HEK293 (cell line): ENCODE measurements around the gene MECR.

Source experiments
- CTCF ChIA-PET: fragments of 350-600 bp; formaldehyde crosslinking; extraction: SDS; loops from one replicate; lab custom pipeline; 2021; ENCODE audit warnings: antibody characterized with exemption; lab: Yijun Ruan, JAX
- POLR2A ChIA-PET: fragments of 300-600 bp; formaldehyde crosslinking; extraction: SDS; loops from one replicate; lab custom pipeline; 2020; ENCODE audit warnings: antibody characterized with exemption, inconsistent platforms; lab: Yijun Ruan, JAX
- H3K27ac ChIP-seq: fragments of 200-500 bp; sonication (Bioruptor generic); 2 replicates; pipeline ENCODE4 v1.5.1; 2014; ENCODE audit warnings: low read depth, low read length, control low read depth, inconsistent platforms; ENCODE audit errors: extremely low read depth
- H3K36me3 ChIP-seq, 2 experiments: fragments of 200-500 bp in 1 of 2; sonication (Bioruptor generic) in 1 of 2; 1 replicate in 1 of 2; 2 replicates in 1 of 2; pipeline ENCODE4 v1.5.1; 2014 to 2017; ENCODE audit warnings: inconsistent platforms in 2 of 2, low read length in 2 of 2; ENCODE audit not compliant: control insufficient read depth in 2 of 2, insufficient read depth in 1 of 2
- H3K4me1 ChIP-seq: fragments of 200-500 bp; sonication (Bioruptor generic); 2 replicates; pipeline ENCODE4 v1.5.1; 2014; ENCODE audit warnings: mild to moderate bottlenecking, low read length, inconsistent platforms; ENCODE audit not compliant: control insufficient read depth, insufficient read depth
- H3K4me3 ChIP-seq: 2 replicates; pipeline ENCODE4 v1.5.1; 2011; ENCODE audit warnings: low read depth, mild to moderate bottlenecking, control low read depth, low read length, moderate library complexity
- H3K9me3 ChIP-seq: fragments of 200-500 bp; sonication (Bioruptor generic); 2 replicates; pipeline ENCODE4 v1.5.1; 2014; ENCODE audit warnings: low read depth, low read length, inconsistent platforms; ENCODE audit not compliant: control insufficient read depth, insufficient read depth
- BCL11B ChIP-seq: fragments of 450-650 bp; formaldehyde crosslinking; IDR thresholded peaks from 2 replicates; pipeline ENCODE4 v1.5.1; 2016; ENCODE audit warnings: low read depth, missing biosample characterization, missing genetic modification characterization
- HOXA7 ChIP-seq: sonication (generic); formaldehyde crosslinking; IDR thresholded peaks from 2 replicates; pipeline ENCODE4 v1.8.1; 2022; ENCODE audit warnings: missing genetic modification reagents, borderline replicate concordance
- KLF1 ChIP-seq: fragments of 450-650 bp; formaldehyde crosslinking; IDR thresholded peaks from 2 replicates; pipeline ENCODE4 v1.5.1; 2016; ENCODE audit warnings: missing biosample characterization, missing genetic modification characterization
- KLF9 ChIP-seq: fragments of 450-650 bp; formaldehyde crosslinking; IDR thresholded peaks from 2 replicates; pipeline ENCODE4 v1.5.1; 2016; ENCODE audit warnings: missing biosample characterization, missing genetic modification characterization, low read depth
- REPIN1 ChIP-seq: fragments of 450-650 bp; formaldehyde crosslinking; IDR thresholded peaks from 2 replicates; pipeline ENCODE4 v1.5.1; 2017; ENCODE audit warnings: missing biosample characterization, missing genetic modification characterization, low read depth
- SALL2 ChIP-seq: fragments of 450-650 bp; formaldehyde crosslinking; IDR thresholded peaks from 2 replicates; pipeline ENCODE4 v1.5.0; 2017; ENCODE audit warnings: missing biosample characterization, mild to moderate bottlenecking, missing genetic modification characterization, borderline replicate concordance
- ZBTB17 ChIP-seq: fragments of 450-650 bp; formaldehyde crosslinking; IDR thresholded peaks from 2 replicates; pipeline ENCODE4 v1.5.1; 2016; ENCODE audit warnings: missing biosample characterization, missing genetic modification characterization
- ZBTB20 ChIP-seq: fragments of 450-650 bp; formaldehyde crosslinking; IDR thresholded peaks from 2 replicates; pipeline ENCODE4 v1.5.1; 2016; ENCODE audit warnings: missing biosample characterization, missing genetic modification characterization
- ZNF114 ChIP-seq: fragments of 450-650 bp; formaldehyde crosslinking; IDR thresholded peaks from 2 replicates; pipeline ENCODE4 v1.5.0; 2017; ENCODE audit warnings: missing biosample characterization, missing genetic modification characterization
- ZNF138 ChIP-seq: fragments of 450-650 bp; formaldehyde crosslinking; IDR thresholded peaks from 2 replicates; pipeline ENCODE4 v1.5.1; 2016; ENCODE audit warnings: missing biosample characterization, missing genetic modification characterization, borderline replicate concordance
- ZNF16 ChIP-seq: fragments of 450-650 bp; formaldehyde crosslinking; IDR thresholded peaks from 2 replicates; pipeline ENCODE4 v1.5.1; 2016; ENCODE audit warnings: low read depth, missing biosample characterization, missing genetic modification characterization
- ZNF2 ChIP-seq: fragments of 450-650 bp; formaldehyde crosslinking; IDR thresholded peaks from 2 replicates; pipeline ENCODE4 v1.5.1; 2016; ENCODE audit warnings: missing biosample characterization, missing genetic modification characterization
- ZNF391 ChIP-seq: fragments of 450-650 bp; formaldehyde crosslinking; IDR thresholded peaks from 2 replicates; pipeline ENCODE4 v1.5.1; 2016; ENCODE audit warnings: low read depth, missing biosample characterization, missing genetic modification characterization, borderline replicate concordance
- ZNF510 ChIP-seq: fragments of 450-650 bp; formaldehyde crosslinking; IDR thresholded peaks from 2 replicates; pipeline ENCODE4 v1.5.1; 2018; ENCODE audit warnings: mild to moderate bottlenecking, missing genetic modification characterization, missing biosample characterization; ENCODE audit not compliant: insufficient replicate concordance
- ZNF518A ChIP-seq: fragments of 450-650 bp; formaldehyde crosslinking; conservative IDR thresholded peaks from 2 replicates; pipeline ENCODE4 v1.5.1; 2016; ENCODE audit warnings: low read depth, missing biosample characterization, missing genetic modification characterization
- ZNF677 ChIP-seq: fragments of 450-650 bp; IDR thresholded peaks from 2 replicates; pipeline ENCODE4 v1.5.0; 2018; ENCODE audit warnings: missing biosample characterization, mild to moderate bottlenecking, missing genetic modification characterization, moderate library complexity
- ZNF777 ChIP-seq: fragments of 450-650 bp; formaldehyde crosslinking; IDR thresholded peaks from 2 replicates; pipeline ENCODE4 v1.5.1; 2017; ENCODE audit warnings: missing biosample characterization, missing genetic modification characterization, borderline replicate concordance
- ZNF785 ChIP-seq: fragments of 450-650 bp; formaldehyde crosslinking; IDR thresholded peaks from 2 replicates; pipeline ENCODE4 v1.5.1; 2016; ENCODE audit warnings: missing biosample characterization, missing genetic modification characterization
- ZNF791 ChIP-seq: fragments of 450-650 bp; formaldehyde crosslinking; IDR thresholded peaks from 2 replicates; pipeline ENCODE4 v1.5.1; 2016; ENCODE audit warnings: missing biosample characterization, missing genetic modification characterization
- ZSCAN4 ChIP-seq: fragments of 450-650 bp; formaldehyde crosslinking; IDR thresholded peaks from 2 replicates; pipeline ENCODE4 v1.5.1; 2017; ENCODE audit warnings: missing biosample characterization, missing genetic modification characterization
- TF ChIP-seq, protein P1 (sequence below): fragments of 450-650 bp; formaldehyde crosslinking; conservative IDR thresholded peaks from 2 replicates; pipeline ENCODE4 v1.5.1; 2016; ENCODE audit warnings: low read depth, missing biosample characterization, missing genetic modification characterization
- TF ChIP-seq, protein P2 (sequence below): fragments of 450-650 bp; formaldehyde crosslinking; IDR thresholded peaks from 2 replicates; pipeline ENCODE4 v1.5.1; 2016; ENCODE audit warnings: missing biosample characterization, missing genetic modification characterization

Gene MECR

GRCh38 chr1:29237852-29238619 lies 7.3 kb upstream of the MECR start (continued):
- no peak for TF ChIP-seq ZNF391 (tag by site-specific recombination)
- no peak for TF ChIP-seq SALL2
- TF ChIP-seq KLF1, result no peak
- TF ChIP-seq ZNF114, result no peak
- TF ChIP-seq ZBTB20 (tag by site-specific recombination), result no peak
- no peak for TF ChIP-seq ZNF777 (tag by site-specific recombination)
- TF ChIP-seq ZBTB17 (tag by site-specific recombination), result no peak
- TF ChIP-seq, protein P1, sequence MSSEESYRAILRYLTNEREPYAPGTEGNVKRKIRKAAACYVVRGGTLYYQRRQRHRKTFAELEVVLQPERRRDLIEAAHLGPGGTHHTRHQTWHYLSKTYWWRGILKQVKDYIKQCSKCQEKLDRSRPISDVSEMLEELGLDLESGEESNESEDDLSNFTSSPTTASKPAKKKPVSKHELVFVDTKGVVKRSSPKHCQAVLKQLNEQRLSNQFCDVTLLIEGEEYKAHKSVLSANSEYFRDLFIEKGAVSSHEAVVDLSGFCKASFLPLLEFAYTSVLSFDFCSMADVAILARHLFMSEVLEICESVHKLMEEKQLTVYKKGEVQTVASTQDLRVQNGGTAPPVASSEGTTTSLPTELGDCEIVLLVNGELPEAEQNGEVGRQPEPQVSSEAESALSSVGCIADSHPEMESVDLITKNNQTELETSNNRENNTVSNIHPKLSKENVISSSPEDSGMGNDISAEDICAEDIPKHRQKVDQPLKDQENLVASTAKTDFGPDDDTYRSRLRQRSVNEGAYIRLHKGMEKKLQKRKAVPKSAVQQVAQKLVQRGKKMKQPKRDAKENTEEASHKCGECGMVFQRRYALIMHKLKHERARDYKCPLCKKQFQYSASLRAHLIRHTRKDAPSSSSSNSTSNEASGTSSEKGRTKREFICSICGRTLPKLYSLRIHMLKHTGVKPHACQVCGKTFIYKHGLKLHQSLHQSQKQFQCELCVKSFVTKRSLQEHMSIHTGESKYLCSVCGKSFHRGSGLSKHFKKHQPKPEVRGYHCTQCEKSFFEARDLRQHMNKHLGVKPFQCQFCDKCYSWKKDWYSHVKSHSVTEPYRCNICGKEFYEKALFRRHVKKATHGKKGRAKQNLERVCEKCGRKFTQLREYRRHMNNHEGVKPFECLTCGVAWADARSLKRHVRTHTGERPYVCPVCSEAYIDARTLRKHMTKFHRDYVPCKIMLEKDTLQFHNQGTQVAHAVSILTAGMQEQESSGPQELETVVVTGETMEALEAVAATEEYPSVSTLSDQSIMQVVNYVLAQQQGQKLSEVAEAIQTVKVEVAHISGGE (tag by site-specific recombination), result no peak

- Histone ChIP-seq H3K9me3 (no peaks in the 10 kb centered on the region), H3K27ac (peak overlapping the region; percentile 45; the same call in 1 of the 2 replicates), H3K4me3 (peak overlapping the region; percentile 82), H3K36me3 (no peaks in the 10 kb centered on the region), H3K4me1 (peaks cover 4% of the 10 kb centered on the region; the same call in 1 of the 2 replicates)
- POLR2A ChIA-PET, result interaction anchor here (1.1 kb wide), 1 partner anchor 20 kb away, joined by 3 read pairs; no protein-coding TSS in a partner anchor
- CTCF ChIA-PET, result interaction anchor here (0.5 to 1.5 kb wide), 7 partner anchors 137 to 1174 kb away, joined by 3 to 6 read pairs (median 4); no protein-coding TSS in a partner anchor
- TF ChIP-seq ZNF785, result peak; percentile 83; the same call in 1 of the 2 replicates
- no peak for TF ChIP-seq ZNF510 (tag by site-specific recombination)
- TF ChIP-seq BCL11B (tag by site-specific recombination), result peak; percentile 14; the same call in 1 of the 2 replicates
- TF ChIP-seq ZNF2 (tag by site-specific recombination), result peak; percentile 87
- TF ChIP-seq ZNF677 (tag by site-specific recombination), result 0 out of 2 replicates have a peak, but pooled peaks have one; percentile 31
- TF ChIP-seq REPIN1, result peak; percentile 39; the same call in 1 of the 2 replicates
- peak; percentile 52 for TF ChIP-seq KLF9 (tag by site-specific recombination)
- 0 out of 2 replicates have a peak, but pooled peaks have one; percentile 11 for TF ChIP-seq ZNF791 (tag by site-specific recombination)
- no peak for TF ChIP-seq ZNF138
- TF ChIP-seq ZSCAN4 (tag by site-specific recombination), result peak; percentile 99
- TF ChIP-seq, protein P2, sequence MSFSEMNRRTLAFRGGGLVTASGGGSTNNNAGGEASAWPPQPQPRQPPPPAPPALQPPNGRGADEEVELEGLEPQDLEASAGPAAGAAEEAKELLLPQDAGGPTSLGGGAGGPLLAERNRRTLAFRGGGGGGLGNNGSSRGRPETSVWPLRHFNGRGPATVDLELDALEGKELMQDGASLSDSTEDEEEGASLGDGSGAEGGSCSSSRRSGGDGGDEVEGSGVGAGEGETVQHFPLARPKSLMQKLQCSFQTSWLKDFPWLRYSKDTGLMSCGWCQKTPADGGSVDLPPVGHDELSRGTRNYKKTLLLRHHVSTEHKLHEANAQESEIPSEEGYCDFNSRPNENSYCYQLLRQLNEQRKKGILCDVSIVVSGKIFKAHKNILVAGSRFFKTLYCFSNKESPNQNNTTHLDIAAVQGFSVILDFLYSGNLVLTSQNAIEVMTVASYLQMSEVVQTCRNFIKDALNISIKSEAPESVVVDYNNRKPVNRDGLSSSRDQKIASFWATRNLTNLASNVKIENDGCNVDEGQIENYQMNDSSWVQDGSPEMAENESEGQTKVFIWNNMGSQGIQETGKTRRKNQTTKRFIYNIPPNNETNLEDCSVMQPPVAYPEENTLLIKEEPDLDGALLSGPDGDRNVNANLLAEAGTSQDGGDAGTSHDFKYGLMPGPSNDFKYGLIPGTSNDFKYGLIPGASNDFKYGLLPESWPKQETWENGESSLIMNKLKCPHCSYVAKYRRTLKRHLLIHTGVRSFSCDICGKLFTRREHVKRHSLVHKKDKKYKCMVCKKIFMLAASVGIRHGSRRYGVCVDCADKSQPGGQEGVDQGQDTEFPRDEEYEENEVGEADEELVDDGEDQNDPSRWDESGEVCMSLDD, result peak; percentile 16; the same call in 1 of the 2 replicates
- TF ChIP-seq HOXA7, result no peak
- no peak for TF ChIP-seq ZNF518A (tag by site-specific recombination)
- 0 out of 2 replicates have a peak, but pooled peaks have one; percentile 14 for TF ChIP-seq ZNF16 (tag by site-specific recombination)
These were observed 6.5 kb upstream of the MECR start for GRCh38 chr1:29237129-29237821.
